GM23248 (cell line): ENCODE results near the gene KCNA2.

Source experiments
- EZH2 ChIP-seq: fragments of 200-600 bp; sonication (generic); IDR thresholded peaks from 2 replicates; pipeline ENCODE4 v1.6.1; 2018; ENCODE audit warnings: antibody characterized with exemption, mild to moderate bottlenecking; ENCODE audit not compliant: insufficient read depth, poor library complexity, severe bottlenecking
- EZH2phosphoT487 ChIP-seq: fragments of 200-600 bp; sonication (generic); IDR thresholded peaks from 2 replicates; pipeline ENCODE4 v1.6.1; 2018; ENCODE audit warnings: antibody characterized with exemption, moderate library complexity, mild to moderate bottlenecking, low read depth; ENCODE audit not compliant: insufficient read depth

- TF ChIP-seq EZH2 (no peak), EZH2phosphoT487 (no peak)
Observed at GRCh38 chr1:110551278-110551809, 54.8 kb downstream of the KCNA2 start.
